ENCODE measurements around the gene LYSMD1. TPM values are rescaled to one million over a fixed set of nuclear protein-coding genes. Genes with fewer than 3 reads are reported as not detected.

The LYSMD1 gene
- total and polyA plus RNA-seq, 2 of the 8 experiments (the other 6 are each of a cell fraction or from before 2014, with no cell fraction given), result 2.4 to 6.0 TPM

DNA sequence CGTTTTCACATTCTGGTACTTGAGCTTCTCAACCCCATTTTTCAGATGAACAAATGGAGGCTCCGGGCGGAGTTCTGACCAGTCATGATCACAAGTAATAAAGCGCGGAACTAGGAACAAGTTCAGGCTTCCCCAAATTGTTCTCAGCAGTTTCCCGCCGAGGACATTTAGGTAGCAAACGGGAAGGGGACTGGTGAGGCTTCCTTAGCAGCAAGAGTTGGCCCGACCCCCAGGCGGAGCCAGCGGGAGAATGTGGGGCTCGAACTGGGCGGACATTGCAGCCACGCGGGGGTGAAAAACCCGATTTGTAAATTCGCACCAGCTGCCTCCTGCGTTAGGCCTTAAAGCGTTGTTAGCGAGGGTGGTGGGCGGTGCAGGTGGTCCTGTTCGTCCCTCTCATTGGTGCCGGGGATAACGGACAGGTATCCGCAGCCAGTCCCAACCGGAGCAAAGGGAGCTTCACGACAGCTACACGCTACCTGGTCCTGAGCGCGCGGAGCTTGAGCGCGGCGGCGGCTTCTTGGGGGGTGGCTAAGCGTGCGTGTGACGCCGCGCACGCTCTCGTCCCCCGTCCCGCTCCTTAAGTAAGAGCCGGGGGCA lies 34.6 kb downstream of the LYSMD1 start (continued):
- TF ChIP-seq RAD21 (IDR thresholded peaks at IDR 0.05 in 1 of 2, conservative IDR thresholded peaks at IDR 0.05 in 1 of 2; ENCODE audit: low read depth in 2 of 2, low read length in 2 of 2) (0 out of 4 replicates have a peak, but pooled peaks of 1 of the 2 experiments have one; percentile 10), ASH2L (IDR thresholded peaks at IDR 0.05; ENCODE audit: low read length) (no peak), CREB1 (IDR thresholded peaks at IDR 0.05) (peak; percentile 77), CTBP2 (IDR thresholded peaks at IDR 0.05; ENCODE audit: borderline replicate concordance, insufficient read depth, insufficient read length, low read length) (no peak), CHD2 (IDR thresholded peaks at IDR 0.05; ENCODE audit: low read length) (peak; percentile 80), CHD1 (IDR thresholded peaks at IDR 0.05; ENCODE audit: low read depth, low read length) (no peak), GABPA (IDR thresholded peaks at IDR 0.05; ENCODE audit: borderline replicate concordance, insufficient read depth, low read length) (no peak), TEAD4 (IDR thresholded peaks at IDR 0.05; ENCODE audit: low read depth, low read length) (peak; percentile 37; the same call in 1 of the 2 replicates), SIX5 (IDR thresholded peaks at IDR 0.05; ENCODE audit: low read depth, low read length) (no peak), TAF1 (IDR thresholded peaks at IDR 0.05; ENCODE audit: low read depth, low read length) (0 out of 2 replicates have a peak, but pooled peaks have one; percentile 41)
- TF ChIP-seq, protein P1, sequence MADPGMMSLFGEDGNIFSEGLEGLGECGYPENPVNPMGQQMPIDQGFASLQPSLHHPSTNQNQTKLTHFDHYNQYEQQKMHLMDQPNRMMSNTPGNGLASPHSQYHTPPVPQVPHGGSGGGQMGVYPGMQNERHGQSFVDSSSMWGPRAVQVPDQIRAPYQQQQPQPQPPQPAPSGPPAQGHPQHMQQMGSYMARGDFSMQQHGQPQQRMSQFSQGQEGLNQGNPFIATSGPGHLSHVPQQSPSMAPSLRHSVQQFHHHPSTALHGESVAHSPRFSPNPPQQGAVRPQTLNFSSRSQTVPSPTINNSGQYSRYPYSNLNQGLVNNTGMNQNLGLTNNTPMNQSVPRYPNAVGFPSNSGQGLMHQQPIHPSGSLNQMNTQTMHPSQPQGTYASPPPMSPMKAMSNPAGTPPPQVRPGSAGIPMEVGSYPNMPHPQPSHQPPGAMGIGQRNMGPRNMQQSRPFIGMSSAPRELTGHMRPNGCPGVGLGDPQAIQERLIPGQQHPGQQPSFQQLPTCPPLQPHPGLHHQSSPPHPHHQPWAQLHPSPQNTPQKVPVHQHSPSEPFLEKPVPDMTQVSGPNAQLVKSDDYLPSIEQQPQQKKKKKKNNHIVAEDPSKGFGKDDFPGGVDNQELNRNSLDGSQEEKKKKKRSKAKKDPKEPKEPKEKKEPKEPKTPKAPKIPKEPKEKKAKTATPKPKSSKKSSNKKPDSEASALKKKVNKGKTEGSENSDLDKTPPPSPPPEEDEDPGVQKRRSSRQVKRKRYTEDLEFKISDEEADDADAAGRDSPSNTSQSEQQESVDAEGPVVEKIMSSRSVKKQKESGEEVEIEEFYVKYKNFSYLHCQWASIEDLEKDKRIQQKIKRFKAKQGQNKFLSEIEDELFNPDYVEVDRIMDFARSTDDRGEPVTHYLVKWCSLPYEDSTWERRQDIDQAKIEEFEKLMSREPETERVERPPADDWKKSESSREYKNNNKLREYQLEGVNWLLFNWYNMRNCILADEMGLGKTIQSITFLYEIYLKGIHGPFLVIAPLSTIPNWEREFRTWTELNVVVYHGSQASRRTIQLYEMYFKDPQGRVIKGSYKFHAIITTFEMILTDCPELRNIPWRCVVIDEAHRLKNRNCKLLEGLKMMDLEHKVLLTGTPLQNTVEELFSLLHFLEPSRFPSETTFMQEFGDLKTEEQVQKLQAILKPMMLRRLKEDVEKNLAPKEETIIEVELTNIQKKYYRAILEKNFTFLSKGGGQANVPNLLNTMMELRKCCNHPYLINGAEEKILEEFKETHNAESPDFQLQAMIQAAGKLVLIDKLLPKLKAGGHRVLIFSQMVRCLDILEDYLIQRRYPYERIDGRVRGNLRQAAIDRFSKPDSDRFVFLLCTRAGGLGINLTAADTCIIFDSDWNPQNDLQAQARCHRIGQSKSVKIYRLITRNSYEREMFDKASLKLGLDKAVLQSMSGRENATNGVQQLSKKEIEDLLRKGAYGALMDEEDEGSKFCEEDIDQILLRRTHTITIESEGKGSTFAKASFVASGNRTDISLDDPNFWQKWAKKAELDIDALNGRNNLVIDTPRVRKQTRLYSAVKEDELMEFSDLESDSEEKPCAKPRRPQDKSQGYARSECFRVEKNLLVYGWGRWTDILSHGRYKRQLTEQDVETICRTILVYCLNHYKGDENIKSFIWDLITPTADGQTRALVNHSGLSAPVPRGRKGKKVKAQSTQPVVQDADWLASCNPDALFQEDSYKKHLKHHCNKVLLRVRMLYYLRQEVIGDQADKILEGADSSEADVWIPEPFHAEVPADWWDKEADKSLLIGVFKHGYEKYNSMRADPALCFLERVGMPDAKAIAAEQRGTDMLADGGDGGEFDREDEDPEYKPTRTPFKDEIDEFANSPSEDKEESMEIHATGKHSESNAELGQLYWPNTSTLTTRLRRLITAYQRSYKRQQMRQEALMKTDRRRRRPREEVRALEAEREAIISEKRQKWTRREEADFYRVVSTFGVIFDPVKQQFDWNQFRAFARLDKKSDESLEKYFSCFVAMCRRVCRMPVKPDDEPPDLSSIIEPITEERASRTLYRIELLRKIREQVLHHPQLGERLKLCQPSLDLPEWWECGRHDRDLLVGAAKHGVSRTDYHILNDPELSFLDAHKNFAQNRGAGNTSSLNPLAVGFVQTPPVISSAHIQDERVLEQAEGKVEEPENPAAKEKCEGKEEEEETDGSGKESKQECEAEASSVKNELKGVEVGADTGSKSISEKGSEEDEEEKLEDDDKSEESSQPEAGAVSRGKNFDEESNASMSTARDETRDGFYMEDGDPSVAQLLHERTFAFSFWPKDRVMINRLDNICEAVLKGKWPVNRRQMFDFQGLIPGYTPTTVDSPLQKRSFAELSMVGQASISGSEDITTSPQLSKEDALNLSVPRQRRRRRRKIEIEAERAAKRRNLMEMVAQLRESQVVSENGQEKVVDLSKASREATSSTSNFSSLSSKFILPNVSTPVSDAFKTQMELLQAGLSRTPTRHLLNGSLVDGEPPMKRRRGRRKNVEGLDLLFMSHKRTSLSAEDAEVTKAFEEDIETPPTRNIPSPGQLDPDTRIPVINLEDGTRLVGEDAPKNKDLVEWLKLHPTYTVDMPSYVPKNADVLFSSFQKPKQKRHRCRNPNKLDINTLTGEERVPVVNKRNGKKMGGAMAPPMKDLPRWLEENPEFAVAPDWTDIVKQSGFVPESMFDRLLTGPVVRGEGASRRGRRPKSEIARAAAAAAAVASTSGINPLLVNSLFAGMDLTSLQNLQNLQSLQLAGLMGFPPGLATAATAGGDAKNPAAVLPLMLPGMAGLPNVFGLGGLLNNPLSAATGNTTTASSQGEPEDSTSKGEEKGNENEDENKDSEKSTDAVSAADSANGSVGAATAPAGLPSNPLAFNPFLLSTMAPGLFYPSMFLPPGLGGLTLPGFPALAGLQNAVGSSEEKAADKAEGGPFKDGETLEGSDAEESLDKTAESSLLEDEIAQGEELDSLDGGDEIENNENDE (IDR thresholded peaks at IDR 0.05; ENCODE audit: insufficient replicate concordance, low read length), result no peak
